Bronchial epithelial cell (primary cell): ENCODE measurements around the gene TGFBR3L. TPM values are rescaled to one million over a fixed set of nuclear protein-coding genes. Genes with fewer than 3 reads are reported as not detected.

ENCODE experiments used
- DNase-seq: peaks from one replicate; pipeline ENCODE4 v3.0.0-alpha.2; 2010; ENCODE audit warnings: low read depth
- FAIRE-seq: peaks from 2 replicates; lab custom pipeline; 2011; peaks lifted over from hg19 to GRCh38; lab: Jason Lieb, UNC
- H3K27me3 ChIP-seq: 2 replicates; pipeline ENCODE4 v1.5.1; 2011; ENCODE audit warnings: low read length; ENCODE audit not compliant: control insufficient read depth, insufficient read depth
- H3K36me3 ChIP-seq: 2 replicates; pipeline ENCODE4 v1.5.1; 2011; ENCODE audit warnings: low read length; ENCODE audit not compliant: control insufficient read depth, insufficient read depth
- H3K4me3 ChIP-seq: 2 replicates; pipeline ENCODE4 v1.5.1; 2011; ENCODE audit warnings: mild to moderate bottlenecking, low read depth, low read length, control low read depth
- total RNA-seq: library from RNA; depleted of rRNA; stranded (reverse); fragments of >200 nt; gene quantifications from 2 replicates; pipeline ENCODE4 v1.2.1, GENCODE V29; 2014
- TF ChIP-seq, protein P1 (sequence below): IDR thresholded peaks from 2 replicates; pipeline ENCODE4 v1.5.1; 2011; ENCODE audit warnings: mild to moderate bottlenecking, moderate library complexity, low read length, control low read depth, inconsistent platforms; ENCODE audit not compliant: insufficient read depth, severe bottlenecking

Gene TGFBR3L
- total RNA-seq, 1 donor from 2014 or later = 1.8 TPM

DNA sequence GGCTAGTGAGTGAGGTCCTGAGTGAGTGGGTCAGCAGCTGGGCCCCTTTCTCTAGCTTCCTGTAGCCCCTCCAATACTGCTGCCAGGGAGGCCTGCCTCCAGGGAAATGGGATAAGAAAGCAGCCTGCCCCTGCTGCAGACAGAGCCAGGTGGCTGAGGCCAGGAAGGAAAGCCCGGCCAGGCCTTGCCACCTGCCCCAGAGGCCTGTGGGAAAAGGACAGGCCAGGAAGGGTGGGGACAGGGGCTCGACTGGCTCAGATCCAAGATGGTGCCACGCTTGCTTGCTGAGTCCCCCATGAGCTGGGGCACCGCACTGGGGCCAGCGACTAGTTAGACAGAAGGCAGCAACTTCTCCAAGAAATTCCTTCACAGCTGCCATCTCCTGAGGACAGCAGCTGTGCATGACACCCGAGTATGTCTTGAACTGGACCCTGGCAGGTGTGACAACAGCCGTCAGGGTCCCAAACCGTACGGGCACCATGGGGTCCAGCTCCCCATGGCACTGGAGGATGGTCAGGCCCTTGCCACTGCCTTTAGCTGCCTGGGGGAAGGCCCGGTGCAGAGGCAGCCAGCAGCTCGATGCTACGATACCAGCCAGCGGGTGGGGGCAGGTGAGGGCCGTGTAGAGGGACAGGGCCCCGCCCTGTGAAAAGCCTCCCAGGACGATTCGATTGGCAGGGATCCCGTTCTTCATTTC lies 35.4 kb upstream of the TGFBR3L start:
- DNase-seq = no peak
- FAIRE-seq = no peak
- TF ChIP-seq, protein P1, sequence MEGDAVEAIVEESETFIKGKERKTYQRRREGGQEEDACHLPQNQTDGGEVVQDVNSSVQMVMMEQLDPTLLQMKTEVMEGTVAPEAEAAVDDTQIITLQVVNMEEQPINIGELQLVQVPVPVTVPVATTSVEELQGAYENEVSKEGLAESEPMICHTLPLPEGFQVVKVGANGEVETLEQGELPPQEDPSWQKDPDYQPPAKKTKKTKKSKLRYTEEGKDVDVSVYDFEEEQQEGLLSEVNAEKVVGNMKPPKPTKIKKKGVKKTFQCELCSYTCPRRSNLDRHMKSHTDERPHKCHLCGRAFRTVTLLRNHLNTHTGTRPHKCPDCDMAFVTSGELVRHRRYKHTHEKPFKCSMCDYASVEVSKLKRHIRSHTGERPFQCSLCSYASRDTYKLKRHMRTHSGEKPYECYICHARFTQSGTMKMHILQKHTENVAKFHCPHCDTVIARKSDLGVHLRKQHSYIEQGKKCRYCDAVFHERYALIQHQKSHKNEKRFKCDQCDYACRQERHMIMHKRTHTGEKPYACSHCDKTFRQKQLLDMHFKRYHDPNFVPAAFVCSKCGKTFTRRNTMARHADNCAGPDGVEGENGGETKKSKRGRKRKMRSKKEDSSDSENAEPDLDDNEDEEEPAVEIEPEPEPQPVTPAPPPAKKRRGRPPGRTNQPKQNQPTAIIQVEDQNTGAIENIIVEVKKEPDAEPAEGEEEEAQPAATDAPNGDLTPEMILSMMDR = no peak
- H3K27me3 ChIP-seq = peaks cover 4% of the 10 kb centered on the region
- no peak overlapping the region for H3K4me3 ChIP-seq
- no peaks in the 10 kb centered on the region for H3K36me3 ChIP-seq

- FAIRE-seq (no peak), DNase-seq (no peak)
- Histone ChIP-seq H3K36me3 (no peaks in the 10 kb centered on the region), H3K4me3 (no peak overlapping the region), H3K27me3 (peaks cover under 1% of the 10 kb centered on the region)
- TF ChIP-seq, protein P1 = no peak
These were observed 34.8 kb upstream of the TGFBR3L start for GRCh38 chr19:7879836-7880235.

GRCh38 chr19:7881910-7882309 lies 32.7 kb upstream of the TGFBR3L start:
- H3K27me3 ChIP-seq = no peaks in the 10 kb centered on the region
- no peak overlapping the region for H3K4me3 ChIP-seq
- H3K36me3 ChIP-seq = no peaks in the 10 kb centered on the region
- DNase-seq (no peak), FAIRE-seq (no peak)
- TF ChIP-seq, protein P1 = no peak

- TF ChIP-seq, protein P1 = no peak
- Histone ChIP-seq H3K36me3 (no peaks in the 10 kb centered on the region), H3K27me3 (no peaks in the 10 kb centered on the region), H3K4me3 (no peak overlapping the region)
- FAIRE-seq (no peak), DNase-seq (no peak)
These were observed 31.5 kb upstream of the TGFBR3L start for GRCh38 chr19:7883105-7883504.

- no peak for FAIRE-seq
- TF ChIP-seq, protein P1 = no peak
- no peak for DNase-seq
- Histone ChIP-seq H3K27me3 (no peaks in the 10 kb centered on the region), H3K4me3 (no peak overlapping the region), H3K36me3 (no peaks in the 10 kb centered on the region)
These were observed 30.6 kb upstream of the TGFBR3L start for GRCh38 chr19:7883796-7884570.
